HepG2 (cell line): ENCODE data around the gene USP30. TPM values are rescaled to one million over a fixed set of nuclear protein-coding genes. Genes with fewer than 3 reads are reported as not detected.

Source experiments
- ARID5B ChIP-seq: IDR thresholded peaks from 2 replicates; pipeline ENCODE4 v1.4.0; 2020; ENCODE audit warnings: mild to moderate bottlenecking, missing genetic modification reagents
- E2F1 ChIP-seq: sonication (generic); formaldehyde crosslinking; IDR thresholded peaks from 2 replicates; pipeline ENCODE4 v1.5.0; 2020; ENCODE audit warnings: missing genetic modification reagents
- FOXK1 ChIP-seq: sonication (generic); formaldehyde crosslinking; IDR thresholded peaks from 2 replicates; pipeline ENCODE4 v1.4.0; 2020; ENCODE audit warnings: low read depth, missing genetic modification reagents, borderline replicate concordance
- GLI4 ChIP-seq: sonication (generic); formaldehyde crosslinking; IDR thresholded peaks from 2 replicates; pipeline ENCODE4 v1.5.1; 2020; ENCODE audit warnings: missing genetic modification reagents, mild to moderate bottlenecking, moderate library complexity, borderline replicate concordance
- KAT8 ChIP-seq: IDR thresholded peaks from 2 replicates; pipeline ENCODE4 v1.6.1; 2016; ENCODE audit warnings: missing genetic modification reagents, missing compliant biosample characterization
- RXRA ChIP-seq: sonication (generic); formaldehyde crosslinking; IDR thresholded peaks from 2 replicates; pipeline ENCODE4 v1.5.1; 2020; ENCODE audit warnings: missing genetic modification reagents
- ZFX ChIP-seq: sonication (generic); formaldehyde crosslinking; IDR thresholded peaks from 2 replicates; pipeline ENCODE4 v1.4.0; 2020; ENCODE audit warnings: mild to moderate bottlenecking, low read depth, missing genetic modification reagents, moderate library complexity
- ZNF501 ChIP-seq: sonication (generic); formaldehyde crosslinking; IDR thresholded peaks from 2 replicates; pipeline ENCODE4 v1.5.1; 2020; ENCODE audit warnings: mild to moderate bottlenecking, moderate library complexity, missing genetic modification reagents
- ZNF552 ChIP-seq: sonication (generic); formaldehyde crosslinking; IDR thresholded peaks from 2 replicates; pipeline ENCODE4 v1.9.0; 2022; ENCODE audit warnings: missing genetic modification reagents, mild to moderate bottlenecking, borderline replicate concordance
- ZNF597 ChIP-seq: sonication (generic); formaldehyde crosslinking; IDR thresholded peaks from 2 replicates; pipeline ENCODE4 v1.5.0; 2020; ENCODE audit warnings: missing genetic modification reagents
- polyA plus RNA-seq, 8 experiments: library from polyadenylated mRNA; depleted of rRNA in 3 of 8; stranded (reverse) in 7 of 8; unstranded in 1 of 8; fragments of >200 nt; fragmentation: Illumina TruSeq in 4 of 8; extraction: Trizol in 4 of 8; gene quantifications; 2 replicates each; pipeline versions ENCODE4 v1.2.1 to v1.2.3, GENCODE V29; 2011 to 2016; ENCODE audit warnings: low read depth in 4 of 8, missing spikeins in 1 of 8, mixed read lengths in 1 of 8; ENCODE audit not compliant: insufficient read depth in 1 of 8
- total RNA-seq, 5 experiments: library from RNA; depleted of rRNA; stranded (reverse); fragments of >200 nt; fragmentation: Illumina TruSeq; extraction: Trizol; gene quantifications; 2 replicates each; pipeline ENCODE4 v1.2.3, GENCODE V29; 2016; ENCODE audit warnings: low read depth in 1 of 5
- TF ChIP-seq, protein P1 (sequence below): sonication (generic); formaldehyde crosslinking; conservative IDR thresholded peaks from 2 replicates; pipeline ENCODE4 v1.8.0; 2022; ENCODE audit warnings: mild to moderate bottlenecking, moderate library complexity, missing genetic modification reagents

USP30 gene
- total and polyA plus RNA-seq, 2 of the 13 experiments (the other 11 are each of a cell fraction or from before 2014, with no cell fraction given) = 11.2 to 20.8 TPM

- TF ChIP-seq E2F1 (CRISPR knock-in tag) (no peak; the same call in 1 of the 2 replicates), ZFX (CRISPR knock-in tag) (peak; percentile 96), GLI4 (CRISPR knock-in tag) (no peak), ZNF501 (CRISPR knock-in tag) (peak; percentile 84), ZNF597 (CRISPR knock-in tag) (no peak), FOXK1 (CRISPR knock-in tag) (peak; percentile 52; the same call in 1 of the 2 replicates), ARID5B (CRISPR knock-in tag) (peak; percentile 49; the same call in 1 of the 2 replicates), RXRA (CRISPR knock-in tag) (peak; percentile 57; the same call in 1 of the 2 replicates), KAT8 (peak; percentile 64; the same call in 1 of the 2 replicates), ZNF552 (CRISPR knock-in tag) (0 out of 2 replicates have a peak, but pooled peaks have one; percentile 67)
- TF ChIP-seq, protein P1, sequence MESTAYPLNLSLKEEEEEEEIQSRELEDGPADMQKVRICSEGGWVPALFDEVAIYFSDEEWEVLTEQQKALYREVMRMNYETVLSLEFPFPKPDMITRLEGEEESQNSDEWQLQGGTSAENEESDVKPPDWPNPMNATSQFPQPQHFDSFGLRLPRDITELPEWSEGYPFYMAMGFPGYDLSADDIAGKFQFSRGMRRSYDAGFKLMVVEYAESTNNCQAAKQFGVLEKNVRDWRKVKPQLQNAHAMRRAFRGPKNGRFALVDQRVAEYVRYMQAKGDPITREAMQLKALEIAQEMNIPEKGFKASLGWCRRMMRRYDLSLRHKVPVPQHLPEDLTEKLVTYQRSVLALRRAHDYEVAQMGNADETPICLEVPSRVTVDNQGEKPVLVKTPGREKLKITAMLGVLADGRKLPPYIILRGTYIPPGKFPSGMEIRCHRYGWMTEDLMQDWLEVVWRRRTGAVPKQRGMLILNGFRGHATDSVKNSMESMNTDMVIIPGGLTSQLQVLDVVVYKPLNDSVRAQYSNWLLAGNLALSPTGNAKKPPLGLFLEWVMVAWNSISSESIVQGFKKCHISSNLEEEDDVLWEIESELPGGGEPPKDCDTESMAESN (CRISPR knock-in tag) = peak; percentile 68
Measured at GRCh38 chr12:109110988-109111495, 58.7 kb downstream of the USP30 start (continued).
